Measurements from ENCODE around the gene ITPR3.

- TF ChIP-seq EZH2phosphoT487 (IDR thresholded peaks at IDR 0.05; ENCODE audit: borderline replicate concordance): no peak
- no peak for TF ChIP-seq POLR2A (IDR thresholded peaks at IDR 0.05; ENCODE audit: borderline replicate concordance, extremely low read depth, insufficient read depth, insufficient read length)
- TF ChIP-seq MAX (IDR thresholded peaks at IDR 0.05): no peak
- TF ChIP-seq ZNF274 (IDR thresholded peaks at IDR 0.05; ENCODE audit: low read depth, low read length): no peak
- no peak for TF ChIP-seq POLR2AphosphoS5 (IDR thresholded peaks at IDR 0.05; ENCODE audit: low read depth, low read length)
- TF ChIP-seq, protein P1, sequence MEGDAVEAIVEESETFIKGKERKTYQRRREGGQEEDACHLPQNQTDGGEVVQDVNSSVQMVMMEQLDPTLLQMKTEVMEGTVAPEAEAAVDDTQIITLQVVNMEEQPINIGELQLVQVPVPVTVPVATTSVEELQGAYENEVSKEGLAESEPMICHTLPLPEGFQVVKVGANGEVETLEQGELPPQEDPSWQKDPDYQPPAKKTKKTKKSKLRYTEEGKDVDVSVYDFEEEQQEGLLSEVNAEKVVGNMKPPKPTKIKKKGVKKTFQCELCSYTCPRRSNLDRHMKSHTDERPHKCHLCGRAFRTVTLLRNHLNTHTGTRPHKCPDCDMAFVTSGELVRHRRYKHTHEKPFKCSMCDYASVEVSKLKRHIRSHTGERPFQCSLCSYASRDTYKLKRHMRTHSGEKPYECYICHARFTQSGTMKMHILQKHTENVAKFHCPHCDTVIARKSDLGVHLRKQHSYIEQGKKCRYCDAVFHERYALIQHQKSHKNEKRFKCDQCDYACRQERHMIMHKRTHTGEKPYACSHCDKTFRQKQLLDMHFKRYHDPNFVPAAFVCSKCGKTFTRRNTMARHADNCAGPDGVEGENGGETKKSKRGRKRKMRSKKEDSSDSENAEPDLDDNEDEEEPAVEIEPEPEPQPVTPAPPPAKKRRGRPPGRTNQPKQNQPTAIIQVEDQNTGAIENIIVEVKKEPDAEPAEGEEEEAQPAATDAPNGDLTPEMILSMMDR (IDR thresholded peaks at IDR 0.05 in 2 of 3, conservative IDR thresholded peaks at IDR 0.05 in 1 of 3; ENCODE audit: borderline replicate concordance in 1 of 3, insufficient read depth in 1 of 3, low read depth in 2 of 3, low read length in 2 of 3): no peak
Measured at GRCh38 chr6:33727932-33728331, 106.8 kb downstream of the ITPR3 start.
